Activated CD4-positive, alpha-beta T cell treated with anti-CD3 and anti-CD28 coated beads, Interleukin-2, amount 10 ng/mL, durations not matched to agents 24 days and 14 days (primary cell): ENCODE results near the gene FANCB. TPM values are rescaled to one million over a fixed set of nuclear protein-coding genes. Genes with fewer than 3 reads are reported as not detected.

Experiments used
- DNase-seq: peaks from one replicate; pipeline ENCODE4 v3.0.0; 2022
- H3K27ac Mint-ChIP-seq: one replicate; pipeline ENCODE4 v1.8.0; 2022; ENCODE audit warnings: mild to moderate bottlenecking, mixed read lengths
- H3K27me3 Mint-ChIP-seq: one replicate; pipeline ENCODE4 v1.8.0; 2022; ENCODE audit warnings: mixed read lengths
- H3K36me3 Mint-ChIP-seq: one replicate; pipeline ENCODE4 v1.8.0; 2022; ENCODE audit warnings: low read depth, mild to moderate bottlenecking, mixed read lengths
- H3K4me1 Mint-ChIP-seq: one replicate; pipeline ENCODE4 v1.8.0; 2021; ENCODE audit warnings: mixed read lengths
- H3K4me3 Mint-ChIP-seq: one replicate; pipeline ENCODE4 v1.8.0; 2022; ENCODE audit warnings: mild to moderate bottlenecking, moderate library complexity, mixed read lengths
- H3K9me3 Mint-ChIP-seq: one replicate; pipeline ENCODE4 v1.8.0; 2021; ENCODE audit warnings: mixed read lengths
- intact Hi-C: fragments of 100-400 bp; cut with micrococcal nuclease; formaldehyde crosslinking; loops from one replicate; pipeline ENCODE4 v1.15.1; 2023
- total RNA-seq: library from RNA; stranded (reverse); gene quantifications from 2 replicates; pipeline ENCODE4 v1.2.3, GENCODE V29; 2022

Gene FANCB
- total RNA-seq, 1 donor from 2014 or later = 18.9 TPM

DNA sequence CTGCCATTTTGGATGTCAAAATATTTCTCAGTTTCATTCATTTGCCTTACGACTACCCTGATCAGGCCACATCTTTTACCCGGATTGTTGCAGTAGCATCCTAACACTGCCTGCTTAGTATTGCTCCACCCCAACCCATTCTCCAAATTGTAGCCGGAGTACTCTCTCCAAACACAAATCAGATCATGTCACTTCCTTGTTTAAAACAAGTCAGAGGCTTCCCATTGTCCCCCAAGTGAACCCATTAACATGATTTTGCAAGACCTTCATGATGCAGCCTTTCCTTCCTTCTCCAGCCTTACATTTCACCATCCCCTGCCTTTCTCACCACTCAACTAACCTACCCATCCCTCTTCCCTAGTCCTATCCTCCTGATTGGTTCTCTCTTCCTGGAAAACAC, 53.1 kb downstream of the FANCB start:
- H3K4me1 Mint-ChIP-seq = no peaks in the 10 kb centered on the region
- no peak for DNase-seq
- H3K27me3 Mint-ChIP-seq = no peaks in the 10 kb centered on the region
- no peak overlapping the region for H3K4me3 Mint-ChIP-seq
- intact Hi-C loops = no loop called here
- no peak overlapping the region for H3K27ac Mint-ChIP-seq
- H3K9me3 Mint-ChIP-seq = peaks cover 6% of the 10 kb centered on the region
- H3K36me3 Mint-ChIP-seq = no peaks in the 10 kb centered on the region

DNA sequence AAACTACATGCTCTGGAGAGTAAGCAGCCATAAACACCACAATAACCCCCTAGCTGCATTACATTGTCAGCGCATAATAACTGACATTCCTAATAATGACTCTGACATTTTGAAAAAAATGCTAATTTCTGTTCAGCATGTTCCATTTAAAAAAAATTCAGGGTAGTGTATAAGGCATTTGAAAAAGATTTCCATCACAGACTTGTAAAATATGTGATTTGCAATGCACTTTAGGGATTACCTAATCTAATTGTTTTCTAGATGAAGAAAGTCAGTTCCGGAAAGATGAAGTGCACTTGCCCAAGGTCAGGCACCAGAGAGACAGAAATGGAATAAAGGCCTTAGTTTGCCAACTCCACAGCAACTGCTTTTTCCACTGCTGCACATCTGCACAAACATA, 55.3 kb downstream of the FANCB start:
- no peak for DNase-seq
- no peak overlapping the region for H3K27ac Mint-ChIP-seq

DNA sequence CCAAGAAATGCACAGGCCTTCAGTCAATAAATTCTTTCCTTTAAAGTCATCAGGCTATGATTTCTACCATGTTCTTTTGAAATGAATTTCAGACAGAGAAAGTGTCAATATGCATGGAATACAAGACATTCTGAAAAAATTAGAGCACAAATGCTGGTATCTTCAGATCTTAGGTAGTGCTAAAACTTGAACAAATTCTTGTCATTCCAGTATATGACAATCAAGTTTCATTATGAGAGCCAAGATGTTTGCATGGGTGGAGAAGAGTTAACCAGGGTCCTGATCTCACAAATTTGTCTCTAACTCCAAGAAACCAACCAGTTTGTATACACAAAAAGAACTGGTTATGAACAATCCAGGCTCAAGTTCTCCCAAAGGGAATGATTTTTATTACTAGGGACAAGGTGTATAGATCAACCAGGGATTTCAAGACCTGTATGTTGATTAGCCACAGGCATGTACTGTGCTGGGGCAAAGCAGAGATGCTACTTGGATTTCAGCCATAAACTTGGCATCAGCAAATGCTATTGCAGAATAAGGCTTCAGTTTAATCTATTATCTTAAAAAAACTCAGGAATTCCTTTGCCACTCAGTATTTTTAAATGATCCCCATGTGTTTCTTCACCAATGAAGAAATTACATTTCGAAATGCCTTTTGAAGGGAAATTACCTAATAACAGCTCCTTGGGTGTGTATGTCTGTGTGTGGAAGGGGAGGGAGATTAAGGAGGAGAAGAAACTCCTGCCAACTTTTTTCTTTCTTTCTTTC, 69.7 kb downstream of the FANCB start:
- Mint-ChIP-seq H3K4me1 (peaks cover 4% of the 10 kb centered on the region), H3K27me3 (no peaks in the 10 kb centered on the region), H3K36me3 (no peaks in the 10 kb centered on the region), H3K27ac (no peak overlapping the region), H3K9me3 (peaks cover 7% of the 10 kb centered on the region), H3K4me3 (no peak overlapping the region)
- intact Hi-C loops = no loop called here
- DNase-seq = no peak

More for the DNA sequence above, 55.3 kb downstream of the FANCB start:
- no peaks in the 10 kb centered on the region for H3K36me3 Mint-ChIP-seq
- peaks cover 6% of the 10 kb centered on the region for H3K9me3 Mint-ChIP-seq
- intact Hi-C loops = no loop called here
- no peaks in the 10 kb centered on the region for H3K4me1 Mint-ChIP-seq
- H3K4me3 Mint-ChIP-seq = no peak overlapping the region
- no peaks in the 10 kb centered on the region for H3K27me3 Mint-ChIP-seq

DNA sequence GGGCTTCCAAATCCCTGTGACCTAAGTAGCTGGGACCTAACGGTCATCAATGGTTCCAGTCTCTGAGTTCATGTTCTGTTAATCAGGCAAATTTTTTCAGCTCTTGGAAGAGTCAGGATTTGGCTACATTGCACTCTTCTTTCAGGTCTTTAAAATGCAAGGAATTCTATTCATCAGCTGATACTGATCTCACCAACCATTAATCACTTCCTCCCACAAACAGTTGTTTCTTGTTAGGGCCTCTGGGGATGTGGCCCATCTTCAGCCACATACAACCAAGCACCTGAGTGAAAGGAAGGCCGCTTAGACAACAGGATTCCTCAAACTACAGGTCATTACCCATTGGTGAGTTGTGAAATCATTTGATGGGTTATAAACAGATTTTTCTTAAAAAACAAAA, 71.7 kb downstream of the FANCB start:
- Mint-ChIP-seq H3K27ac (no peak overlapping the region), H3K9me3 (peaks cover 3% of the 10 kb centered on the region), H3K36me3 (no peaks in the 10 kb centered on the region), H3K27me3 (no peaks in the 10 kb centered on the region), H3K4me1 (peaks cover 4% of the 10 kb centered on the region), H3K4me3 (no peak overlapping the region)
- intact Hi-C loops = no loop called here
- DNase-seq = no peak

DNA sequence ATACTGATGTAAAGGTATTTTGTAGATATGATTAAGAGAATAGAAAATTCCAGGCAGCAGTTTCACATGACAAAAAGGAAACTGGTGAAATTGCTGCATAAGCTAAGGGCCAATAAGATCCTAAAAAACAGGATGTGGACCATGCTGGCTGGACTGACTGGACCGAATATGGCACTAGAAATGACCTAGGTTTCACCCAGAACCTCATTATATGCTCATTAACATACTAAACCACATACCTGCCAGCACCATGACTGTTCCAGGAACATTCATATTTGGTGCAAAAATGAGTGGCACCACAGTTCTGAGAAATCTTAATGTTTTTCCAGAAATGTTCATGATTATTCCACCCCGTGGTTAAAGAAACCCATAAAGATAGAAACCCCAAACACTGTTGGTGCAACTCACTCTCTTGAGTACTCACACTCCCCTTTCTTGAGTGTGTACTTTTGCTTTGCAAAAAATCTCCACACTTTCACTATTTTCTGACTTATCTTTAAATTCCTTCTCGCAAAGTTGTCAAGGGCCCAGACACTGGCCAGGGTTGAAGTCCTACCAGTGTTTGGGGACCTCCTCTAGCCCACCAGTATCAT, 74.0 kb downstream of the FANCB start:
- DNase-seq = no peak

More for the DNA sequence above, 74.0 kb downstream of the FANCB start:
- Mint-ChIP-seq H3K4me3 (no peak overlapping the region), H3K27me3 (no peaks in the 10 kb centered on the region), H3K36me3 (peaks cover 4% of the 10 kb centered on the region), H3K27ac (peak overlapping the region; percentile 65), H3K9me3 (peaks cover 10% of the 10 kb centered on the region), H3K4me1 (peaks cover 4% of the 10 kb centered on the region)
- intact Hi-C loops = loop anchor here (5.0 kb wide), 2 partner anchors 73 to 772 kb away; partner anchors contain the start of genes FANCB, GEMIN8 and MOSPD2

Other genes with a start within 250 kb of the FANCB start
- gene MOSPD2, start 352 bp upstream of the FANCB start, total RNA-seq = 15.3 and 16.0 TPM in 2 replicates